GM23338 (cell line): ENCODE data around the gene ZNF202. TPM values are rescaled to one million over a fixed set of nuclear protein-coding genes. Genes with fewer than 3 reads are reported as not detected.

Experiments used
- CREB1 ChIP-seq: fragments of 250-450 bp; sonication (Bioruptor Pico); IDR thresholded peaks from 2 replicates; pipeline ENCODE4 v1.5.0; 2020; ENCODE audit warnings: low read depth, mild to moderate bottlenecking, moderate library complexity
- ETS1 ChIP-seq: IDR thresholded peaks from 2 replicates; pipeline ENCODE4 v1.6.1; 2016; ENCODE audit warnings: antibody characterized with exemption
- EZH2 ChIP-seq: fragments of 200-600 bp; sonication (generic); IDR thresholded peaks from one replicate; pipeline ENCODE4 v1.8.0; 2017; ENCODE audit warnings: antibody characterized with exemption, mild to moderate bottlenecking, low read depth; ENCODE audit not compliant: unreplicated experiment
- EZH2phosphoT487 ChIP-seq: fragments of 200-600 bp; sonication (generic); IDR thresholded peaks from one replicate; pipeline ENCODE4 v1.8.1; 2018; ENCODE audit warnings: antibody characterized with exemption; ENCODE audit not compliant: unreplicated experiment
- POLR2AphosphoS5 ChIP-seq: IDR thresholded peaks from 2 replicates; pipeline ENCODE4 v1.6.1; 2016; ENCODE audit warnings: antibody characterized with exemption, low read depth
- REST ChIP-seq: IDR thresholded peaks from one replicate; pipeline ENCODE4 v1.6.1; 2018; ENCODE audit warnings: antibody characterized with exemption; ENCODE audit not compliant: unreplicated experiment
- ZNF331 ChIP-seq: fragments of 250-450 bp; sonication (Bioruptor Pico); IDR thresholded peaks from 2 replicates; pipeline ENCODE4 v1.5.0; 2020; ENCODE audit warnings: low read depth, mild to moderate bottlenecking, moderate library complexity
- ZNF462 ChIP-seq: fragments of 250-450 bp; sonication (Bioruptor Pico); IDR thresholded peaks from 2 replicates; pipeline ENCODE4 v1.5.0; 2020; ENCODE audit warnings: mild to moderate bottlenecking, moderate library complexity
- polyA plus RNA-seq: library from polyadenylated mRNA; unstranded; fragments of >200 nt; fragmentation: Nextera tagmentation; extraction: Ambion mirVana; gene quantifications from 2 replicates; pipeline ENCODE4 v1.2.1, GENCODE V29; 2016
- total RNA-seq: library from RNA; depleted of rRNA; stranded (reverse); fragments of >200 nt; shearing (Covaris generic); gene quantifications from 2 replicates; pipeline ENCODE4 v1.2.3, GENCODE V29; 2014

The ZNF202 gene
- total and polyA plus RNA-seq, 2 experiments from 2014 or later, result 18.2 to 36.7 TPM

- no peak for TF ChIP-seq ZNF462 (CRISPR knock-in tag)
- TF ChIP-seq REST, result no peak
- no peak for TF ChIP-seq EZH2
- TF ChIP-seq CREB1 (CRISPR knock-in tag), result no peak
- no peak for TF ChIP-seq EZH2phosphoT487
- TF ChIP-seq ETS1, result no peak
- TF ChIP-seq POLR2AphosphoS5, result no peak
- TF ChIP-seq ZNF331 (CRISPR knock-in tag), result no peak
These were observed 64.0 kb downstream of the ZNF202 start (continued) for GRCh38 chr11:123677510-123677909.
